IMR-90 (cell line): ENCODE results near the gene P4HA3. TPM values are rescaled to one million over a fixed set of nuclear protein-coding genes. Genes with fewer than 3 reads are reported as not detected.

ENCODE experiments used
- ATAC-seq: fragments of 200-7000 bp; cut with Tn5 transposase; 2 replicates; pipeline ENCODE4 v1.9.1; 2020; ENCODE audit warnings: low read depth, mild to moderate bottlenecking, moderate library complexity
- BruUV-seq: library from RNA; stranded (reverse); fragments of 400-500 nt; replicated peaks from 2 replicates; lab custom pipeline; 2021; lab: Mats Ljungman, UMichigan
- CTCF ChIA-PET: fragments of 300-600 bp; formaldehyde crosslinking; extraction: SDS; loops from one replicate; lab custom pipeline; 2021; ENCODE audit warnings: antibody characterized with exemption; lab: Yijun Ruan, JAX
- POLR2A ChIA-PET: fragments of 300-600 bp; sonication (Branson Sonifier 250); formaldehyde crosslinking; loops from one replicate; lab custom pipeline; 2022; ENCODE audit warnings: antibody characterized with exemption; ENCODE audit not compliant: unreplicated experiment; lab: Charles Lee
- DNase-seq: peaks from one replicate; pipeline ENCODE4 v3.0.0; 2013
- H2AFZ ChIP-seq: replicated peaks from 2 replicates; pipeline ENCODE3; 2013; ENCODE audit warnings: low read length, mild to moderate bottlenecking; ENCODE audit not compliant: poor library complexity
- H2AK5ac ChIP-seq: 2 replicates; pipeline ENCODE4 v1.6.1; 2013; ENCODE audit warnings: low read depth, low read length, inconsistent platforms
- H2AK9ac ChIP-seq: replicated peaks from 2 replicates; pipeline ENCODE3; 2013; ENCODE audit warnings: mild to moderate bottlenecking, low read depth, low read length, moderate library complexity; ENCODE audit not compliant: poor library complexity
- H2BK120ac ChIP-seq: 2 replicates; pipeline ENCODE4 v1.6.1; 2013; ENCODE audit warnings: low read depth, low read length, inconsistent platforms
- H2BK15ac ChIP-seq: 3 replicates; pipeline ENCODE4 v1.6.1; 2013; ENCODE audit warnings: low read depth, low read length, inconsistent platforms
- H2BK20ac ChIP-seq: 2 replicates; pipeline ENCODE4 v1.6.1; 2013; ENCODE audit warnings: low read depth, mild to moderate bottlenecking, inconsistent platforms, low read length, moderate library complexity
- H2BK5ac ChIP-seq: 2 replicates; pipeline ENCODE4 v1.6.1; 2013; ENCODE audit warnings: mild to moderate bottlenecking, low read depth, low read length, inconsistent platforms; ENCODE audit not compliant: poor library complexity, severe bottlenecking
- H3K14ac ChIP-seq: replicated peaks from 2 replicates; pipeline ENCODE4 v1.6.1; 2013; ENCODE audit warnings: low read depth, low read length, inconsistent platforms
- H3K18ac ChIP-seq: 2 replicates; pipeline ENCODE4 v1.6.1; 2013; ENCODE audit warnings: low read depth, low read length, control low read depth
- H3K23ac ChIP-seq: 2 replicates; pipeline ENCODE4 v1.6.1; 2013; ENCODE audit warnings: low read depth, low read length, inconsistent platforms
- H3K27ac ChIP-seq: 2 replicates; pipeline ENCODE4 v1.5.1; 2013; ENCODE audit warnings: mild to moderate bottlenecking, control low read depth, low read length; ENCODE audit not compliant: insufficient read depth
- H3K27me3 ChIP-seq: 2 replicates; pipeline ENCODE4 v1.6.1; 2013; ENCODE audit warnings: low read length; ENCODE audit not compliant: control insufficient read depth, insufficient read depth
- H3K36me3 ChIP-seq: 2 replicates; pipeline ENCODE4 v1.6.1; 2013; ENCODE audit warnings: low read length, mixed read lengths; ENCODE audit not compliant: control insufficient read depth, insufficient read depth
- H3K4ac ChIP-seq: 2 replicates; pipeline ENCODE4 v1.6.1; 2013; ENCODE audit warnings: low read depth, low read length, inconsistent platforms
- H3K4me1 ChIP-seq: 2 replicates; pipeline ENCODE4 v1.6.1; 2013; ENCODE audit warnings: low read length, mixed read lengths; ENCODE audit not compliant: control insufficient read depth, insufficient read depth
- H3K4me2 ChIP-seq: 2 replicates; pipeline ENCODE4 v1.6.1; 2013; ENCODE audit warnings: low read depth, mild to moderate bottlenecking, control low read depth, low read length, moderate library complexity
- H3K4me3 ChIP-seq: 2 replicates; pipeline ENCODE4 v1.5.1; 2013; ENCODE audit warnings: low read depth, mild to moderate bottlenecking, control low read depth, low read length, moderate library complexity; ENCODE audit not compliant: insufficient read depth
- H3K56ac ChIP-seq: 2 replicates; pipeline ENCODE4 v1.6.1; 2013; ENCODE audit warnings: low read length, inconsistent platforms; ENCODE audit not compliant: insufficient read depth; ENCODE audit errors: extremely low read depth
- H3K79me1 ChIP-seq, 2 experiments: 2 replicates each; pipeline ENCODE4 v1.6.1; 2013; ENCODE audit warnings: low read length in 2 of 2, inconsistent platforms in 1 of 2, low read depth in 1 of 2
- H3K9ac ChIP-seq: 2 replicates; pipeline ENCODE4 v1.6.1; 2013; ENCODE audit warnings: low read depth, low read length, control low read depth
- H3K9me1 ChIP-seq: 2 replicates; pipeline ENCODE4 v1.6.1; 2013; ENCODE audit warnings: low read length, inconsistent platforms; ENCODE audit not compliant: insufficient read depth
- H3K9me3 ChIP-seq: 2 replicates; pipeline ENCODE4 v1.6.1; 2013; ENCODE audit warnings: low read length; ENCODE audit not compliant: control insufficient read depth, insufficient read depth
- H4K20me1 ChIP-seq: 2 replicates; pipeline ENCODE4 v1.6.1; 2013; ENCODE audit warnings: low read length, inconsistent platforms; ENCODE audit not compliant: insufficient read depth
- H4K5ac ChIP-seq: 2 replicates; pipeline ENCODE4 v1.6.1; 2013; ENCODE audit warnings: mild to moderate bottlenecking, low read depth, low read length, control low read depth
- H4K8ac ChIP-seq, 2 experiments: 2 replicates each; pipeline ENCODE4 v1.6.1; 2013; ENCODE audit warnings: low read depth in 2 of 2, low read length in 2 of 2, control low read depth in 1 of 2, inconsistent platforms in 1 of 2
- H4K91ac ChIP-seq: 2 replicates; pipeline ENCODE4 v1.6.1; 2013; ENCODE audit warnings: low read depth, low read length, inconsistent platforms; ENCODE audit not compliant: insufficient read depth
- CEBPB ChIP-seq: IDR thresholded peaks from 2 replicates; pipeline ENCODE4 v1.6.1; 2012; ENCODE audit warnings: low read depth, low read length, improper control_type of control experiment
- NFE2L2 ChIP-seq: fragments of 150-350 bp; IDR thresholded peaks from 2 replicates; pipeline ENCODE4 v1.6.1; 2016; ENCODE audit warnings: low read depth, mild to moderate bottlenecking, low read length
- POLR2A ChIP-seq: IDR thresholded peaks from 2 replicates; pipeline ENCODE4 v1.6.1; 2012; ENCODE audit warnings: mild to moderate bottlenecking, low read depth, low read length
- WGBS, 2 experiments: methylation state at CpG; one replicate each; pipeline versions ENCODE4 v1.1.5 to v1.1.7; 2013; ENCODE audit warnings: missing lambda C conversion rate in 2 of 2; ENCODE audit not compliant: insufficient read length in 1 of 2; ENCODE audit errors: extremely low coverage in 2 of 2; 5-methylcytosine and 5-hydroxymethylcytosine counted together
- dilution Hi-C: fragments of 300-500 bp; cut with HindIII; formaldehyde crosslinking; loops from one replicate; pipeline ENCODE4 v1.14.3; 2018; ENCODE audit warnings: low sequenced_read_pairs; ENCODE audit not compliant: unreplicated experiment
- in situ Hi-C: fragments of 300-500 bp; cut with MboI; formaldehyde crosslinking; loops from 3 replicates; pipeline ENCODE4 v1.14.3; 2019; ENCODE audit warnings: low sequenced_read_pairs, inconsistent platforms, mixed read lengths
- intact Hi-C: fragments of 100-400 bp; cut with micrococcal nuclease; formaldehyde crosslinking; loops from 2 replicates; pipeline ENCODE4 v1.10.0; 2022
- polyA plus RNA-seq, 3 experiments: library from polyadenylated mRNA; depleted of rRNA; stranded (reverse); fragments of >200 nt; gene quantifications; 2 replicates each; pipeline ENCODE4 v1.2.3, GENCODE V29; 2012; ENCODE audit warnings: low replicate concordance in 1 of 3
- total RNA-seq: library from RNA; depleted of rRNA; stranded (reverse); fragments of >200 nt; gene quantifications from 2 replicates; pipeline ENCODE4 v1.2.3, GENCODE V29; 2012

P4HA3 gene
- total and polyA plus RNA-seq, 2 of the 4 experiments (the other 2 are of a cell fraction), result 2.9 to 5.7 TPM

DNA sequence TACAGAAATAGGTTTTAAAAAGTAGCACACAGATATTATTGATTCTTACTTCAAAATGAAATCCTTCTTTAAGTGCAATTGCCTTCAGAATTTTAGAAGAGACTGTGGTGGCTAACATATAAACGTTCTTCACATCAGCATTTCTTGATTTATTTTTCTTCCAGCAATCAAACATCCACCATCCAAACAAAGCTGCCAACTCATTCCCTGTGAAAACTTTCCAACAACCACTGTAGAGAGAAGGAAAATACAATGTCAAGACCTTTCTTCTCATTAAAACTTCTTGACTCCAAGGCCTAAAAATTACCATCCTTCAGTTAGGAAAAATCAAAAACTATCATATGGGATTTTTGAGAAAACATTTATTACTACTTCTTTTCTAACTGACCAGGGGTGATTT, 34.0 kb upstream of the P4HA3 start:
- no peaks in the 10 kb centered on the region for H4K20me1 ChIP-seq
- no CpG with 5 or more reads among the region's 1 CpG for WGBS, 2 experiments
- CTCF ChIA-PET, result no interaction called here

More for the DNA sequence above, 34.0 kb upstream of the P4HA3 start:
- H3K4me2 ChIP-seq, result no peak overlapping the region; the same call in 1 of the 2 replicates
- DNase-seq (peak; percentile 61), ATAC-seq (peak; percentile 69)
- no peak overlapping the region for H2BK120ac ChIP-seq
- no peak overlapping the region for H4K8ac ChIP-seq
- no peak overlapping the region for H4K91ac ChIP-seq
- BruUV-seq, result no TSS peak
- no peaks in the 10 kb centered on the region; the same call in 1 of the 2 replicates for H3K36me3 ChIP-seq
- H2AK9ac ChIP-seq, result no peak overlapping the region
- H2BK15ac ChIP-seq, result no peak overlapping the region
- H2AFZ ChIP-seq, result no peak overlapping the region
- H2AK5ac ChIP-seq, result no peak overlapping the region
- no peaks in the 10 kb centered on the region for H3K9me3 ChIP-seq
- H3K14ac ChIP-seq, result no peak overlapping the region
- no peak overlapping the region for H3K4me3 ChIP-seq
- no peaks in the 10 kb centered on the region for H3K27me3 ChIP-seq
- TF ChIP-seq POLR2A (no peak), CEBPB (no peak), NFE2L2 (peak; percentile 50; the same call in 1 of the 2 replicates)
- H3K9ac ChIP-seq, result no peak overlapping the region
- in situ Hi-C loops (no loop called here), dilution Hi-C loops (no loop called here), intact Hi-C loops (no loop called here)
- no peak overlapping the region for H4K5ac ChIP-seq
- H2BK20ac ChIP-seq, result no peak overlapping the region
- no peak overlapping the region for H3K56ac ChIP-seq
- no peak overlapping the region for H3K23ac ChIP-seq
- H2BK5ac ChIP-seq, result no peak overlapping the region
- no peak overlapping the region for H3K18ac ChIP-seq
- POLR2A ChIA-PET, result interaction anchor here (0.6 kb wide), 1 partner anchor 27 kb away, joined by 3 read pairs; no protein-coding TSS in a partner anchor
- H3K27ac ChIP-seq, result no peak overlapping the region
- no peaks in the 10 kb centered on the region for H3K9me1 ChIP-seq
- H3K4me1 ChIP-seq, result peaks cover 2% of the 10 kb centered on the region
- no peaks in the 10 kb centered on the region for H3K79me1 ChIP-seq
- H3K4ac ChIP-seq, result no peak overlapping the region
